ENCODE results near the gene ZNF710. TPM values are rescaled to one million over a fixed set of nuclear protein-coding genes. Genes with fewer than 3 reads are reported as not detected.

Gene ZNF710
- total and polyA plus RNA-seq, 3 donors from 2014 or later: 5.7 to 9.4 (median 7.8) TPM

GRCh38 chr15:89963301-89964231, 37.6 kb upstream of the ZNF710 start:
- H3K27ac ChIP-seq: no peak overlapping the region
- no peaks in the 10 kb centered on the region for H3K9me3 ChIP-seq
- 92 to 95% methylated on average over 11 of the region's 11 CpGs for WGBS, 2 donors
- no peak overlapping the region for H3K4me3 ChIP-seq
- TF ChIP-seq CTCF (IDR thresholded peaks at IDR 0.05) (no peak), POLR2A (IDR thresholded peaks at IDR 0.05) (no peak)
- H3K27me3 ChIP-seq: no peaks in the 10 kb centered on the region
- no peaks in the 10 kb centered on the region for H3K4me1 ChIP-seq
- no peak for DNase-seq
- intact Hi-C loops (cut with DNase I; ENCODE audit: low total_unique reads): no loop called here
- no peaks in the 10 kb centered on the region for H3K36me3 ChIP-seq (ENCODE audit: low read depth, missing control alignments)

GRCh38 chr15:89964232-89964954, 36.7 kb upstream of the ZNF710 start:
- Histone ChIP-seq H3K27me3 (no peaks in the 10 kb centered on the region), H3K4me1 (no peaks in the 10 kb centered on the region), H3K27ac (no peak overlapping the region), H3K4me3 (no peak overlapping the region), H3K36me3 (ENCODE audit: low read depth, missing control alignments) (no peaks in the 10 kb centered on the region), H3K9me3 (no peaks in the 10 kb centered on the region)
- no peak for DNase-seq
- intact Hi-C loops (cut with DNase I; ENCODE audit: low total_unique reads): no loop called here
- 60 to 61% methylated on average over 3 of the region's 3 CpGs for WGBS, 2 donors
- TF ChIP-seq CTCF (IDR thresholded peaks at IDR 0.05) (no peak), POLR2A (IDR thresholded peaks at IDR 0.05) (no peak)

GRCh38 chr15:89967881-89968280, 33.2 kb upstream of the ZNF710 start:
- WGBS, 2 donors: 85 to 98% methylated on average over 4 of the region's 4 CpGs
- H3K36me3 ChIP-seq (ENCODE audit: low read depth, missing control alignments): no peaks in the 10 kb centered on the region
- DNase-seq: no peak
- no peaks in the 10 kb centered on the region for H3K9me3 ChIP-seq
- no peak overlapping the region for H3K4me3 ChIP-seq
- no peaks in the 10 kb centered on the region for H3K4me1 ChIP-seq
- intact Hi-C loops (cut with DNase I; ENCODE audit: low total_unique reads): no loop called here
- H3K27ac ChIP-seq: no peak overlapping the region
- TF ChIP-seq CTCF (IDR thresholded peaks at IDR 0.05) (no peak), POLR2A (IDR thresholded peaks at IDR 0.05) (no peak)
- no peaks in the 10 kb centered on the region for H3K27me3 ChIP-seq

- Histone ChIP-seq H3K27ac (no peak overlapping the region), H3K36me3 (ENCODE audit: low read depth, missing control alignments) (no peaks in the 10 kb centered on the region), H3K4me3 (no peak overlapping the region), H3K9me3 (no peaks in the 10 kb centered on the region), H3K27me3 (no peaks in the 10 kb centered on the region), H3K4me1 (no peaks in the 10 kb centered on the region)
- TF ChIP-seq CTCF (IDR thresholded peaks at IDR 0.05): no peak
- no peak for TF ChIP-seq POLR2A (IDR thresholded peaks at IDR 0.05)
- intact Hi-C loops (cut with DNase I; ENCODE audit: low total_unique reads): no loop called here
- DNase-seq: peak; percentile 52
- WGBS, 2 donors: 41 to 64% methylated on average over 4 of the region's 4 CpGs
Observed at GRCh38 chr15:89971592-89971997, 29.5 kb upstream of the ZNF710 start.

Data from testis (tissue), 3 donors.